ENCODE results near the gene VSIG10. TPM values are rescaled to one million over a fixed set of nuclear protein-coding genes. Genes with fewer than 3 reads are reported as not detected.

Gene VSIG10, protein sequence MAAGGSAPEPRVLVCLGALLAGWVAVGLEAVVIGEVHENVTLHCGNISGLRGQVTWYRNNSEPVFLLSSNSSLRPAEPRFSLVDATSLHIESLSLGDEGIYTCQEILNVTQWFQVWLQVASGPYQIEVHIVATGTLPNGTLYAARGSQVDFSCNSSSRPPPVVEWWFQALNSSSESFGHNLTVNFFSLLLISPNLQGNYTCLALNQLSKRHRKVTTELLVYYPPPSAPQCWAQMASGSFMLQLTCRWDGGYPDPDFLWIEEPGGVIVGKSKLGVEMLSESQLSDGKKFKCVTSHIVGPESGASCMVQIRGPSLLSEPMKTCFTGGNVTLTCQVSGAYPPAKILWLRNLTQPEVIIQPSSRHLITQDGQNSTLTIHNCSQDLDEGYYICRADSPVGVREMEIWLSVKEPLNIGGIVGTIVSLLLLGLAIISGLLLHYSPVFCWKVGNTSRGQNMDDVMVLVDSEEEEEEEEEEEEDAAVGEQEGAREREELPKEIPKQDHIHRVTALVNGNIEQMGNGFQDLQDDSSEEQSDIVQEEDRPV
- total RNA-seq = 32.1 and 65.3 TPM in 2 replicates

GRCh38 chr12:118103601-118104382, at the start of gene VSIG10:
Gene VSIG10 (minus strand): TSS chr12:118104011. CDS start chr12:118103671, 340 bp downstream.

GRCh38 chr12:118135788-118136558, 32.2 kb upstream of the VSIG10 start, which contains the start of gene PEBP1:
Gene PEBP1 (plus strand): TSS chr12:118136124. CDS start chr12:118136210, 86 bp downstream.

DNA sequence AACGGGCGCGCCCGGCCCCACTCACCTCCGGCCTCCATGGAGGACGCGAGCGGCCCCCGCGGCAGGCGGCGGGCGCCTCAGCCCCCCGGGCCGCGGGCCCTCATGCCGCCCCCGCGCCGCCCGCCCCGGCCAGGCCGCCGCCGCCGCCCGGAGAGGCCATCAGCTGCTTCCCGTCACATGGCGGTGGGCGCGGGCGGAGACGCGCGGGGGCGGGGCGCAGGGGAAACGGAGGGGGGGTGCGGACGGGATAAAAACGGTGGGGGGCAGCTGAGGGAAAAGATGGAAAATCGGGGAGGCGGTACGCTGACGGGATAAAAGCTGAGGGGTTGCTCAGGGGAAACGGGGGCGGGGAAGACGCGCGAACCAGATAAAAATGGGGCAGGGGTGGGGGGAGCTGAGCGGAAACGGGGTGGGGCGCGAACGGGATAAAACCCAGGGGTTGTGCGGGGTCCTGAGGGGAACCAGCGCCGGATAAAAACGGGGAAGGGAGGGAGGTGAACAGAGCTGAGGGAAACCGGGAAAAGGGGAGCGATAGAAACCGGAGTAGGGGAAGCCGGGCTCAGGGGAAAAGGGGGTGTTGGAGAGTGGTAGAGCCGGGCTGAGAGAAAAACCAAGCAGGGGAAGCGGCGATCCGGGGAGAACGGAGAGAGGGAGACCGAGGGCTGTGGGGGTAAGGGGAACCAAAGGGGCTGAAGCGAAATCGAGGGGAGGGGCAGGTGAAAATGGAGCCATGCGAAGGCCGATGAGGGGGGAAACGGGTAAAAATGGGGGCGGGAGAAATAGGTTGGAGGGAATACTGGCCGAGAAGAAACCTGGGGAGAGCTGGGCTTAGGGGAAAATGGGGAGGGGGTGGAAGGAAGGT, 42.6 kb downstream of the VSIG10 start, which contains the start of gene WSB2:
Gene WSB2 (minus strand): TSS at position 169 of the 862 bp plus-strand sequence. CDS start 131 bp downstream, at position 38.

DNA sequence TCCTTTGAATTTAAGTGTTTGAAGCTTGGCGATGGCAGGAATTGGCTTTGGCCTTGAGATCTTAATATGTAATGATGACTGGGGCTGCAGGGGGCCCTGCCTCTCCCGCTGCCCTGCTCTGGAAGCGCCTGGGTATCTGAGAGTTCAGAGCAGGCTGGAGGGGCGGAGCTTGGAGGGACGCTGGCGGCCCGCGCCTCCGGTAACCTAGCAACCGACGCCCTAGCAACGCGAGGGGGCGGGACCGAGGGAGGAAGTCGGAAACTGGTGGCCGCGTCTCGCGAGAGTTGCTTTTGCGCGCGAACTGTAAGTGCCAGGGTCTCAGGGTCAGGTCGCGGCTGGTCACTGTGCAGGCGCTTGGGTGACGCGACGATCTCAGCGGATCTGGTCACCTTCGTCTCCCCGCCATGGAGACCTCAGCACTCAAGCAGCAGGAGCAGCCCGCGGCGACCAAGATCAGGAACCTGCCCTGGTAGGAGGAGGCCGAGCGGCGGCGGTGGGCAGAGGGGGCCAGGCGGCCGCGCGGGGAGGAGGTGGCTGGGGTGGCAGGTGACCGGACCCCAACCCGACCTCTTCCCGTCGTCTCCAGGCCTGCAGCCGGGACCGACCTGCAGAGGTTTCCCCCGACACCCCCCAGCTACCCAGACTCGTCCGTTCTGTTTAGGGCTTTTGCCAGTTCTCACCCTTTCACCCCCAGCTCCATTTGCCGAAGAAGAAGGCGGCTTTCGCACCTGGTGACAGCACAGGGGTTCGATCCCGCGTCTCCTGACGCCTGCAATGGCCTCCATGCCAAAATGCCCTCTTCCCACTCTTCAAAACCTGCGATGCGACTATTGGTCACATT, 87.2 kb downstream of the VSIG10 start, which contains the start of gene RFC5:
Gene RFC5 (plus strand): TSS at position 280 of the 841 bp plus-strand sequence. CDS start 125 bp downstream, at position 405.

Small RNAs within 50 kb of the gene (small RNA-seq; reads per million reads assigned to genes)
- not detected for gene AC131159.1

Other genes starting within 250 kb of the VSIG10 start
- gene KSR2, start 135.0 kb downstream of the VSIG10 start, total RNA-seq = 1.2 and 1.3 TPM in 2 replicates
- gene RFC5, start 87.3 kb downstream of the VSIG10 start, total RNA-seq = 15.7 and 23.6 TPM in 2 replicates
- gene WSB2, start 42.8 kb downstream of the VSIG10 start, total RNA-seq = 94.0 and 117 TPM in 2 replicates
- 106 TPM in 2 replicates for gene PEBP1, start 32.1 kb upstream of the VSIG10 start, total RNA-seq

Data from vein endothelial cell (primary cell).